ENCODE measurements around the gene LRRC37A.
"Not testable (repeated sequence)": the region's sequence is repeated elsewhere in the genome, so short reads cannot be mapped to it uniquely, and the experiment has no call there.

DNA sequence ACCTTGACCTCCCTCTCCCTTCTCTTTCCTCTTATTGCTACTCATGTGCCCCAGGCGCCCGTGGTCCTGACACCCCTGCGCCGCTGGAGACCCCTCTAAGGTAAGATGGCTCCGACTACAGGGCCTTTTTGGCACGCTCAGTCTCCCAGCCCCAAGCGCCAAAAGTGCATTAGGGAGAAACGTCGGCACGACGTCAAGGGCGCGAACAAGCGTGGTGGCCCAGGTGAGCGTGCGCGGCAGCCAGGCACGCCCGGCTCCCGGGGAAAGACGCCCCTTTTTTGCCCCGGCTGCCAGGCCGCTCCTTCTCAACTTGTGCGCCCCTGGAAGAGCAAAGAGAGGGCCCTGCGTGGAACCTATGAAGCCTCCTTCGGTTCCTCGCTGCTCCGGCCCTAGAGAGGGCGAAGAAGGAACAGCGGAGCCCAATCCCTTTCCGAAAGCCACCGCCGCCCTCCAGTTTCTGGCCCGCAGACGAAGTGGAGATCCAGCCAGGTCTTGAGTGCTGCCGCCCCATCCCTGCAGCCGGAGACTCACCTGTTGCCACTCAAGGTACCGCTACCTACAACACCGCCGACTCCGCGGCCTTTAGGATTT lies 66.3 kb downstream of the LRRC37A start:
- not testable (repeated sequence) for TF ChIP-seq CTCF (IDR thresholded peaks at IDR 0.05); POLR2AphosphoS5 (IDR thresholded peaks at IDR 0.05; ENCODE audit: insufficient read depth in 1 of 2, low read depth in 1 of 2)

Data from vagina (tissue), 2 donors.